GM12801 (cell line): ENCODE results near the gene GIMAP6.

Experiments
- CTCF ChIP-seq: IDR thresholded peaks from one replicate; pipeline ENCODE4 v1.5.1; 2011; ENCODE audit warnings: control low read depth; ENCODE audit not compliant: insufficient read length; ENCODE audit errors: extremely low read depth

GIMAP6 gene

GRCh38 chr7:150663802-150664494 lies 31.8 kb upstream of the GIMAP6 start:
- no peak for TF ChIP-seq CTCF

GRCh38 chr7:150660939-150661613 lies 28.9 kb upstream of the GIMAP6 start:
- no peak for TF ChIP-seq CTCF

GRCh38 chr7:150657526-150657925 lies 25.3 kb upstream of the GIMAP6 start:
- TF ChIP-seq CTCF: no peak

GRCh38 chr7:150656047-150656446 lies 23.9 kb upstream of the GIMAP6 start:
- TF ChIP-seq CTCF: no peak

GRCh38 chr7:150654692-150655091 lies 22.5 kb upstream of the GIMAP6 start:
- no peak for TF ChIP-seq CTCF

GRCh38 chr7:150649080-150649385 lies 16.8 kb upstream of the GIMAP6 start:
- TF ChIP-seq CTCF: no peak

- no peak for TF ChIP-seq CTCF
These were observed 16.3 kb upstream of the GIMAP6 start for GRCh38 chr7:150648353-150649079.
